GM18517 (cell line): ENCODE measurements around the gene ARL14EPL.

Experiments used
- ATAC-seq: cut with Tn5 transposase; IDR thresholded peaks from one replicate; pipeline ENCODE4 v1.9.1; 2021; ENCODE audit warnings: mild to moderate bottlenecking, moderate library complexity; ENCODE audit not compliant: unreplicated experiment

ARL14EPL gene

GRCh38 chr5:116032094-116032517, at the start of gene ARL14EPL:
Gene ARL14EPL (plus strand): TSS chr5:116032472. CDS start chr5:116051466, 18,994 bp downstream.
- ATAC-seq = peak; percentile 82

GRCh38 chr5:115983519-115983918, 48.8 kb upstream of the ARL14EPL start:
- ATAC-seq = no peak

- ATAC-seq = no peak
Observed at GRCh38 chr5:115985802-115986757, 46.2 kb upstream of the ARL14EPL start.

- no peak for ATAC-seq
Observed at GRCh38 chr5:115988002-115988401, 44.3 kb upstream of the ARL14EPL start.

- no peak for ATAC-seq
Observed at GRCh38 chr5:115992848-115993350, 39.4 kb upstream of the ARL14EPL start.

- no peak for ATAC-seq
Observed at GRCh38 chr5:115995351-115995750, 36.9 kb upstream of the ARL14EPL start.

GRCh38 chr5:116002116-116002906, 30.0 kb upstream of the ARL14EPL start:
- ATAC-seq = no peak

GRCh38 chr5:116004248-116004647, 28.0 kb upstream of the ARL14EPL start:
- no peak for ATAC-seq

- no peak for ATAC-seq
Observed at GRCh38 chr5:116009806-116010205, 22.5 kb upstream of the ARL14EPL start.

GRCh38 chr5:116011046-116011445, 21.2 kb upstream of the ARL14EPL start:
- no peak for ATAC-seq

- no peak for ATAC-seq
Observed at GRCh38 chr5:116013207-116013785, 19.0 kb upstream of the ARL14EPL start.

GRCh38 chr5:116013936-116014335, 18.3 kb upstream of the ARL14EPL start:
- no peak for ATAC-seq

GRCh38 chr5:116023619-116024018, 8.7 kb upstream of the ARL14EPL start:
- ATAC-seq = no peak

- no peak for ATAC-seq
Observed at GRCh38 chr5:116025866-116026265, 6.4 kb upstream of the ARL14EPL start.

GRCh38 chr5:116032991-116033390, 719 bp downstream of the ARL14EPL start:
- ATAC-seq = no peak

- ATAC-seq = no peak
Observed at GRCh38 chr5:116035123-116035522, 2.9 kb downstream of the ARL14EPL start.

- ATAC-seq = no peak
Observed at GRCh38 chr5:116037236-116037822, 5.1 kb downstream of the ARL14EPL start.

GRCh38 chr5:116038817-116039216, 6.5 kb downstream of the ARL14EPL start:
- ATAC-seq = peak; percentile 80

GRCh38 chr5:116042375-116042774, 10.1 kb downstream of the ARL14EPL start:
- no peak for ATAC-seq

- ATAC-seq = no peak
Observed at GRCh38 chr5:116044073-116044472, 11.8 kb downstream of the ARL14EPL start.

GRCh38 chr5:116045821-116046220, 13.5 kb downstream of the ARL14EPL start:
- ATAC-seq = no peak
